HEK293 (cell line): ENCODE measurements around the gene MED19.

ENCODE experiments used
- CTCF ChIP-seq: fragments of 450-650 bp; formaldehyde crosslinking; IDR thresholded peaks from 2 replicates; pipeline ENCODE4 v1.5.1; 2016; ENCODE audit warnings: missing biosample characterization, missing genetic modification characterization
- FEZF1 ChIP-seq: fragments of 450-650 bp; formaldehyde crosslinking; IDR thresholded peaks from 2 replicates; pipeline ENCODE4 v1.5.1; 2016; ENCODE audit warnings: missing biosample characterization, missing genetic modification characterization
- ZBTB7A ChIP-seq: fragments of 450-650 bp; formaldehyde crosslinking; IDR thresholded peaks from 2 replicates; pipeline ENCODE4 v1.5.1; 2016; ENCODE audit warnings: low read depth, missing biosample characterization, missing genetic modification characterization
- ZNF138 ChIP-seq: fragments of 450-650 bp; formaldehyde crosslinking; IDR thresholded peaks from 2 replicates; pipeline ENCODE4 v1.5.1; 2016; ENCODE audit warnings: missing biosample characterization, missing genetic modification characterization, borderline replicate concordance
- ZNF530 ChIP-seq: fragments of 450-650 bp; formaldehyde crosslinking; IDR thresholded peaks from 2 replicates; pipeline ENCODE4 v1.5.1; 2016; ENCODE audit warnings: low read depth, missing biosample characterization, missing genetic modification characterization

GRCh38 chr11:57659669-57660068 is 52.3 kb downstream of the MED19 start:
- TF ChIP-seq CTCF (tag by site-specific recombination): no peak
- TF ChIP-seq ZNF138 (tag by site-specific recombination): no peak
- no peak for TF ChIP-seq ZNF530
- no peak for TF ChIP-seq FEZF1 (tag by site-specific recombination)
- TF ChIP-seq ZBTB7A (tag by site-specific recombination): no peak
